Measurements from ENCODE around the gene CEP162. TPM values are rescaled to one million over a fixed set of nuclear protein-coding genes. Genes with fewer than 3 reads are reported as not detected.
"Not testable (repeated sequence)": the region's sequence is repeated elsewhere in the genome, so short reads cannot be mapped to it uniquely, and the experiment has no call there.

Gene CEP162
- total RNA-seq, 2 donors from 2014 or later = 3.5 to 5.5 TPM

- Histone ChIP-seq H3K27me3 (no peaks in the 10 kb centered on the region), H3K9me3 (no peaks in the 10 kb centered on the region), H3K27ac (no peak overlapping the region), H3K36me3 (no peaks in the 10 kb centered on the region), H3K4me3 (no peak overlapping the region), H3K4me1 (no peaks in the 10 kb centered on the region)
- DNase-seq (ENCODE audit: low spot score) = no peak
- no peak for TF ChIP-seq CTCF (IDR thresholded peaks at IDR 0.05)
Observed at GRCh38 chr6:84119277-84119676, 108.2 kb downstream of the CEP162 start.

- no peak for TF ChIP-seq CTCF (IDR thresholded peaks at IDR 0.05)
- Histone ChIP-seq H3K4me3 (no peak overlapping the region), H3K36me3 (no peaks in the 10 kb centered on the region)
Observed at GRCh38 chr6:84118191-84118590, 109.3 kb downstream of the CEP162 start.

GRCh38 chr6:84114933-84115594 is 112.4 kb downstream of the CEP162 start:
- H3K27me3 ChIP-seq, H3K9me3 ChIP-seq: not testable (repeated sequence)

More at GRCh38 chr6:84118191-84118590, 109.3 kb downstream of the CEP162 start:
- no peaks in the 10 kb centered on the region for H3K27me3 ChIP-seq
- no peaks in the 10 kb centered on the region for H3K9me3 ChIP-seq
- DNase-seq (ENCODE audit: low spot score) = no peak
- no peak overlapping the region for H3K27ac ChIP-seq
- no peaks in the 10 kb centered on the region for H3K4me1 ChIP-seq

GRCh38 chr6:84111351-84111750 is 116.1 kb downstream of the CEP162 start:
- H3K4me3 ChIP-seq; H3K4me1 ChIP-seq; H3K36me3 ChIP-seq; H3K9me3 ChIP-seq; DNase-seq (ENCODE audit: low spot score); H3K27me3 ChIP-seq; H3K27ac ChIP-seq: not testable (repeated sequence)

More at GRCh38 chr6:84114933-84115594, 112.4 kb downstream of the CEP162 start:
- not testable (repeated sequence) for H3K4me3 ChIP-seq; DNase-seq (ENCODE audit: low spot score); H3K4me1 ChIP-seq; H3K36me3 ChIP-seq; H3K27ac ChIP-seq

- H3K27ac ChIP-seq = no peak overlapping the region
- DNase-seq (ENCODE audit: low spot score) = no peak
- no peaks in the 10 kb centered on the region for H3K36me3 ChIP-seq
- H3K9me3 ChIP-seq = no peaks in the 10 kb centered on the region
- H3K27me3 ChIP-seq = no peaks in the 10 kb centered on the region
- no peak for TF ChIP-seq CTCF (IDR thresholded peaks at IDR 0.05)
- no peak overlapping the region for H3K4me3 ChIP-seq
- no peaks in the 10 kb centered on the region for H3K4me1 ChIP-seq
Observed at GRCh38 chr6:84107495-84107894, 119.9 kb downstream of the CEP162 start.

- not testable (repeated sequence) for H3K4me1 ChIP-seq; DNase-seq (ENCODE audit: low spot score); H3K27ac ChIP-seq; H3K27me3 ChIP-seq; H3K4me3 ChIP-seq; H3K9me3 ChIP-seq; H3K36me3 ChIP-seq
Observed at GRCh38 chr6:84105215-84105924, 122.1 kb downstream of the CEP162 start.

- TF ChIP-seq CTCF (IDR thresholded peaks at IDR 0.05) = no peak
- no peaks in the 10 kb centered on the region for H3K4me1 ChIP-seq
- H3K36me3 ChIP-seq = no peaks in the 10 kb centered on the region
- no peaks in the 10 kb centered on the region for H3K27me3 ChIP-seq
- H3K9me3 ChIP-seq = no peaks in the 10 kb centered on the region
- H3K27ac ChIP-seq = no peak overlapping the region
- H3K4me3 ChIP-seq = no peak overlapping the region
- DNase-seq (ENCODE audit: low spot score) = no peak
Observed at GRCh38 chr6:84103029-84103428, 124.4 kb downstream of the CEP162 start.
